ENCODE results near the gene ALKBH8.
"Not testable (repeated sequence)": the region's sequence is repeated elsewhere in the genome, so short reads cannot be mapped to it uniquely, and the experiment has no call there.

The ALKBH8 gene

DNA sequence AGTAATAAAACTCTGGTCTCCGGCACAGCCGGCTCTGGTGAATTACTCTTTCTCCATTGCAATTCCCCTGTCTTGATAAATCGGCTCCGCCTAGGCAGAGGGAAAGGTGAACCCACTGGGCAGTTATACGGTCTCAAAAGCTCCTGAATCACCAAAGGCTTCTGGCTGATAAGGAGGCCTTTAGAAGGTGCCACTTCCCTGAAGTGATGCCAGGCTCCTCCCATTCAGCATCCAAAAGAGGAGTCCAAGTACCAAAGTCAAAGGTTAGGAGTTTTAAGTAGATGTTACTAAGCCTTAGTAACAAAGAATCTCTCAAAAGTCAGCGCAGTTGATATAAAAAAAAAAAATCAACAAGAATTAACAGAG is 11.8 kb upstream of the ALKBH8 start:
- DNase-seq (ENCODE audit: low spot score): no peak

DNA sequence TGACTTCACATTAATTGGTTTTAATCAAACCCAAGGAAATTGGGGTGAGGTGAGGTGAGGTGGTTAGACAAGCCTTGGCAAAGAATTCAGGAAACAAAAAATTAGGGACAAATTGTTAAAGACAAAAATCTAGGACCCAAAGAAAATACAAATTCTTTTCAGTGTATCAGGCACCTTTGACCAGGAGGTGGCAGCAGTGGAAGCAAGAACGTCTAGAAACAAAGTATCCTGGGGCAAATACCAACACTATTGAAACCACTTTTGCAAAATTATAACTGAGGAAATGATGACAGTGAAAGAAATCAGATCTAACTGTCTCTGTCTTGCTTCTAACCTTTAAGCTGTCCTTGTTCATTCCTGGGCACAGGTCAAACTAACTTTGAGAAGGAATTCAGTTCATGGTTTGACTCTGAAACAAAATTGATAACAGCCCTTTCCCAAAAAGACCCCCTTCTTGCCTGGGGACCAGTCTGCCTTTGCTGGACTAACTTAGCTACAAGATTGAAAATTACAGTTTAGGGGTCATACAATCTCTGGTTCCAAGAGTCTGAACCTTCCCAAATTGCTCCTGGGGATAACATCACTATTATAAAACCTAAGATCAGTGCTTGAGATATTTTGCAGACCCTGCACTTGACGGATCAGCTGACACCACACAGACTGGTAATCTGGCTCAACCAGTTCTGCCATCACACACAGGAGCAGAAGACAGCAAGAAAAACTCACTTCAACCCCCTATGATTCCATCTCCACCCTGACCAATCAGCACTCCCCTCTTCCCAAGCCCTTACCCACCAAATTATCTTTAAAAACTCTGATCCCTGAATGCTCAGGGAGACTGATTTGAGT is 11.2 kb upstream of the ALKBH8 start:
- DNase-seq (ENCODE audit: low spot score): peak; percentile 40

DNA sequence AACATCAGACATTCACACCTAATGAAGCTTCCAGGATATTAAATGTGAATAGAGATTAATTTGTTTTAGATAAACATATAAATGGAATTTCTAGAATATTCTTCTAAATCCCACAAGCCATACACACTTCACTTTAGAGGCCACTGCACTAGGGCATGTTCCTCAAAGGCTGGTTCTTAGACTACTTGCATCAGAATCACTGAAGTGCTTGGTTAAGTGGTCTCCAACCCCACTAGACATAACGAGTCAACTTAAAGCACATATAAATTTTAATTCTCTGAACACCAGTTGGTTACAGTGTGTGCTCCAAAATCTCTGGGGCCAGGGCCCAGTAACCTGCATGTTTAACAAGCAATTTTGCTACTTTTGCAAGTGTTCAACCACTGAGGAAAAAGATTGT is 7.9 kb upstream of the ALKBH8 start:
- no peak for DNase-seq (ENCODE audit: low spot score)

DNA sequence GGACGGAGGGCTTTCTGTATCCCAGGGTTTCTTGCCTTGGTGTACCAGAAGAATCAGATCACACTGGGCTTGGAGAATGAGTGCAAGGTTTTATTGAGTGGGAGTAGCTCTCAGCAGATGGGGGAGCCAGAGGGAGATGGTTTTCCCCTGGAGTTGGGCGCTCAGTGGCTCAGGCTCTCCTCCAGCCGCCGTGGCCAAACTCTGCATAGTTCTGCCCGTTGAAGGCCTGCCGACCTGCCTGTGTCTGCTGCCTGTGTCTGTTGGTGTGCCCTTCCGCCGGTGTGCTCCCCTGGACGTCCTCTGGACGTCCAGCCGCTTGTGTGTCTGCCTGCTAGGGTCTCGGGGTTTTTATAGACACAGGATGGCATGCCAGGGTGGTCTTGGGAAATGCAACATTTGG is 4.5 kb upstream of the ALKBH8 start:
- DNase-seq (ENCODE audit: low spot score): no peak

DNA sequence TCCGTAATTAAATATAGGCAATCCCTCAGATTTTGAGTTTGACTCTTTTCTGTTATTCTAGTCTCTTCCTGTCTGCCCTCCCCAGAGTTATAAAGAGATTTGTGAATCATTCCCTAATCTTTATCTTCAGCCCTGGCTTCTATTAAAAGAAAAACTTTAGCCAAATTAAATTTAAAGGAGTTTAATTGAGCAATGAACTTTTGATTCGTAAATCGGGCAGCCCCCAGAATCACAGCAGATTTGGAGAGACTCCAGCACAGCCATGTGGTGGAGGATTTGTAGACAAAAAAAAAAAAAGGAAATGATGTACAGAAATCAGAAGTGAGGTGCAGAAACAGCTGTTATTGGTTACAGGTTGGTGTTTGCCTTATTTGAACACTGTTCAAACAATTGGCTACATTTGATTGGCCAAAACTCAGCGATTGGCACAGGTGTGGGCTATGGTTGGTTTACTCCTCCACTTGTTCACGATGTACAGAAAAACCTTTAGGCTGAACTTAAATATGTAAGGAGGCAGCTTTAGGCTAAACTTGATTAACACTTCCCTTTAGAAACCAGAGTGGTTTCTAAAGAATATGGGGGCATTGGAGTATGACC is 2.3 kb upstream of the ALKBH8 start:
- DNase-seq (ENCODE audit: low spot score): no peak

DNA sequence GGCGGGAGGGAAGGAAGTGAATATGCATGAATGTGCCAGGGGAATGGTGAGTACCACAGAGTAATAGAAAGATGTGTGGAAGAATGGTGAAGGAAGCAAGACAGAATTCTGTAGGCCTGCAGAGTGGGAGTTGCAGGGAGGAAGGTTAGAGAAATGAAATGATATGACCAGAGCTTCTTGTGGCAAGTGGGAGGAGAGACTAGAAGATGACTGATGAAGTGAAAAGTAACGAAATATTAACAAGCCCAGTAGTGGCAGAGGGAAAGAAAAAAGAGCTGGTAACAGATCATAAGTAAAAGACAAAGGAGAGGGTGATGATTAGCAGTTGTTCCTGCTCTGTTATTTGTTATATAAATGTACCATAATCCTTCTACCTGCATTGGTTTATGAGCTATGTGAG is 1.0 kb upstream of the ALKBH8 start:
- DNase-seq (ENCODE audit: low spot score): no peak

DNA sequence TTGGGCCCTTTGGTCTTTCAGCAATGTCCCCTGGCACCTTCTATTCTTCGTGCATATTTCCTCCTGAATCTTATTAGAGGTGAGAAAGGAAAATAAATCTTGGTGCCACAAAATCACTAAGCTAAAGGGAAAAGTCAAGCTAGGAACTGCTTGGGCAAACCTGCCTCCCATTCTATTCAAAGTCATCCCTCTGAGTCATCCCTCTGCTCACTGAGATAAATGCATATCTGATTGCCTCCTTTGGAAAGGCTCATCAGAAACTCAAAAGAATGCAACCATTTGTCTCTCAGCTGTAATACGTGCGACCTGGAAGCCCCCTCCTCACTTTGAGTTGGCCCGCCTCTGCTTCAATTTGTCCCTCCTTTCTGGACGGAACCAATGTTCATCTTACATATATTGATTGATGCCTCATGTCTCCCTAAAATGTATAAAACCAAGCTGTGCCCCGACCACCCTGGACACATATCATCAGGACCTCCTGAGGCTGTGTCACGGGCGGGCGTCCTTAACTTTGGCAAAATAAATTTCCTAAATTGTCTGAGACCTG is 493 bp upstream of the ALKBH8 start:
- not testable (repeated sequence) for DNase-seq (ENCODE audit: low spot score)

DNA sequence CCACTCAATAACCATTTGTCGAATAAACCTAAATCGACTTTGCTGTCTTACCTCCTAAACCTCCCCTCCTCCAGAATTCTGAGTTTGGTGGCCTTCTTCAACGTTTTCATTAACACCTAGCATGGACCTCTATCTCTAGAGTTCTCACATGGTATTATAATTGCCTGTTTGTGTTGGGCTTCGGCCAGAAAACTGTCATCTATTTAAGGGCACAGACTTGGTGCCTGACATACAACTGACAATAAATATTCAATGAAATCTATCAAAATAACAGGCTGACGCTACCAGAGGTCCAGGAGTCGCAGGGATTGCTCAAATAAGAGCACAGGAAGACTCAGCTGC is 687 bp downstream of the ALKBH8 start:
- no peak for DNase-seq (ENCODE audit: low spot score)

DNA sequence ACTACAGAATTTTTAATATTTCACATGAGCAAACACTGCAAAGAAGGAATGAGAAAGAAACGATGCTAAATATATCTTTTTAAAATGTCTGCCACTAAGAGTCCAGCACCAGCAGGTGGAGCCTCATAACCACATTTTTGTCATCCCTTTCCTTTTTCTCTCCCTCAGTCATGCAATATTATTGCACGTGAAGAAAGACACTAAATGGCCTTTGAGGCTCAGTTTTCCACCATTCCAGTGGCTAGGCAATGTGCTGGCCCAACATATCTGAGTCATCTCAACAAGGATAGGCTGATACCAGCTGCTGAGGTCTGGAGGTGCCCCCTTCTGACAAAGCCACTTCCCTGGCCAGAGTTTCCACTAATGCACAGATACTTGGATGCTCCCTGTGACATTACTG is 1.8 kb downstream of the ALKBH8 start:
- peak; percentile 60 for DNase-seq (ENCODE audit: low spot score)

DNA sequence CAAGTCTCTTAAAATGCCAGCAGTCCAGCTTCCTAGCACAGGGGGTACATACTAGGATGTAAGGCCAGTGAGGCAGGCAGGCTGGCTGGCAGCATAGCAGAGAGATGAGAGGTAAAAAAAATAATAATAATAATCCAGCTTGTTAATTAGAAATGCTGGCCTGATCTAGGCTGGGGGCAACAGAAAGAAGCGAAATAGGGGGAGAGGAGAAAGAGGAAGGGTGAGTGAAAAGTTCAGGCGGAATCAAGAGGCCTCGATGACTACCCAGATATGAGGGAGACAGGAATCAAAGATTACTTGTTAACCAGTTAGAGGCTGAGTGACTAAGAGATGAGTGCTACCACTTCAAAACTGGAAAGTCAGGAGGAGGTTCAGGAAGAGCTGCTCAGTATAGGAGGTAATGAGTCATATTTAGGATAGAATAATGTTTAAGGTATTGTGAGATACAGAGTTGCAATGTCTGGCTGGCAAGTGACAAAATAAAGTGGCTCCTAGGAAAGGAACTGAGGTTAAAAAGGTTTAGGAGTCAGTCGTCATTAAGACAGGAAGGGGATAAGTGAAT is 2.8 kb downstream of the ALKBH8 start:
- peak; percentile 71 for DNase-seq (ENCODE audit: low spot score)

DNA sequence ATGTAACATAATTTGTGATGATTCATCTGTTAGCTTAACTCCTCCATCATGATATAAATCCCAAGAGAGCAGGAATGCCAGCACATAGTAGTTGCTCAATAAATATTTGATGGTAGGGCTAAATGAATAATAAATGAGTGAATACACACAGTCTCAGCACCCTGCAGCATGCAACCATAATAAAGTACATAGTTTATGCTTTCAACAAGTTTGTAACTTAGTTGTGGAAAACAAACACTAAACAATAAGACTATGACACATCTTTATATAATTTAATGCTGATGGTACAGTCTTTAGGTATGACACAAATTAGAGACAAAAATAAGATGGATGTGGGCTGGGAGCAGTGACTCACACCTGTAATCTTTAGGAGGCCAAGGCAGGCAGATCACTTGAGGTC is 3.8 kb downstream of the ALKBH8 start:
- DNase-seq (ENCODE audit: low spot score): no peak

DNA sequence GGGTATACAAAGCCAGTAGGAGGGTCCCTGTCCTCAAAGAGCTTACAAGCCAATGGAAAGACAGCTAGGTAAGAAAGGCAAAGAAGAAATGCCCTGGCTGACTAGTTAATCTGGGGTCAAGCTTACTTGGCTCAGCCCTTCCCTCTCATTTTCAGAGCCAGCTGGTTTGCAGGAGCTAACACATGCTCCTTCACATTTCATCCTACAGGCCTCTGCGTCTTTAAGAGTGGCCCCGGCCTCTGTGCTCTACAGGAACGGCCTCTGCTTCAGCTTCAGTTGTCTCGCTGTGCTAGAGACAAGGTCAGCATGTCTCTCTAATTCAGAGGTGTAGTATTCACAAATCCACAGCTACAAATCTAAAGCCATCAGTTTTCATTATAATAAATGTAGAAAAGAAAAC is 15.2 kb downstream of the ALKBH8 start:
- no peak for DNase-seq (ENCODE audit: low spot score)

DNA sequence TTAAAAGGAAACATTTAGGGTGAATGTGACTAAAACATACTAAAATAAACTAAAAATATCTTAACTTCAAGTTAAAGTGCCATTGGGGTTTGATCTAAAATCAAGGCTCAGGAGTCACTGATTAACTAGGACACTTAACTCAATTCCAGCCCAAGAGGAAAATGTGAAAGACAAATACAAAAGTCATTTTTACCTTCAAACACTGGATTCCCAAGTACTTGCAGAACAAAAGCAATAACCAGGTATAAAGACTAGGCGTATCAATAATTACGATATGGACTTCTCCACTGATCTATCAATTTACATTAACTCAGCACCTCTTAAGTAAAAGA is 15.6 kb downstream of the ALKBH8 start:
- DNase-seq (ENCODE audit: low spot score): no peak

DNA sequence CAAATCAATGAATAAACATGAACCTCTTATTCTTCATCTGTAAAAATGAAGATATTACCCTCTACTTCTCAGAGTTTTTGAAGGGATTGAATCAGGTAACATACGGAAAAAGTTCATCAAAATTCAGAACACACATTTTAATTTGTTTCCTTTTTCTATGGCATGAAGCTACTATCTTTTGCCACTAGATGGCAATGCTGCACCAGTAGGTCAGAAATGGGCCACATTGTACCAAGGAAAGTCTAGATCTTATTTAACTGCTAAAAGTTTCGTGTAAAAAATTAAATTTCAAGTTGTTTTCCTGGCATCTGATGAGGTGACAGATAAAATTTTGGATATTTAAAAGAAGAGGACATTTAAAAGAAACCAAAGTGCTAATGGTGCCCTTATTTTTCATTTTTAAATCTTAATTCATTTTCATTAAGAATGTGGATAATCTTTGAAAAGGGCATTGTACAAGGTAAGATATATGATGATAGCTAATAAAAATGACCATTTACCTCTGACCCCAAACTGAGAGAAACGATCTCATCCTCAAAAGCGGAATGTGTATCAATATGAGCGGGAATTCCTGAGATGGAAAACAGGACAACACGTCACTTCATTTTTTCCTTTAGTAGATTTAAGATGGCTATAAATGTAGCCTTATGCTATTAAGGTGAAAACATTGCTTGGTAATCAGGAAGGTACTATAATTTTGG is 16.1 kb downstream of the ALKBH8 start:
- peak; percentile 17 for DNase-seq (ENCODE audit: low spot score)

DNA sequence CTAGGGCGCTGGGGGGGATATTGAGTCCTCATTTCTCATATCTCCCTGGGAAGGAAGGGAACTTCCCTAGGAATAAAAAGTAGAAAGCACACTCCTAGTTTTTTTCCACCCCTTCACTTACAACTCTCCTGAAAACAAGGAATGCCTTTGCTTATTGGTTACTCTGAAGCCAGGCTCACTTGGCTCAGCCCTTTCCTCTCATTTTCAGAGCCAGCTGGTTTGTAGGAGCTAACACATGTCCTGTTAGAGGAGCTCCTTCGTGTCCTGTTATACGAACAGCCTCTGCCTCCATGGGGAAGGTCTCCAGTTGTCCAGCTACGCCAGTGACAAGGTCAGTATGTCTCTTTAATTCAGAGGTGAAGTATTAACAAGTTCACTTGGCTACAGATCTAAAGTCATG is 17.6 kb downstream of the ALKBH8 start:
- DNase-seq (ENCODE audit: low spot score): no peak

DNA sequence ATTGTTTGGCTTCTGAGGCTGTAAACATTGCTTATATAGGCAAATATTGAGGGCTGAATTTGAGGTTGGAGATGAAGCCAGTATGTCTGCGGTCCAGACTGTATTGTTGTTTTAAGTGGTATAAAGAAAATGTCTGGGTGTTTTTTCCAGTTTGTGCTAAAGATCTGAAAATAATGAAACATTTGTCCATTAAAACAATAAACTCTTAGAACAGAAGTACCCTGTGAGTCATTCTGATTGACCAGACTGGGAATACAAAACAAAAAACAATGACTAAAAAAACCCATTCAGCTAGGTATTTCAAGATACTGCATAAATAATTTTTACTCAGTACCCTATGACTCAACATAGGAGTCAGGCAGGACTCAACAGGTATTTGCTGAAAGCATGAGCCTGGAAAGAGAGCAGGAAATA is 20.4 kb downstream of the ALKBH8 start:
- peak; percentile 54 for DNase-seq (ENCODE audit: low spot score)

DNA sequence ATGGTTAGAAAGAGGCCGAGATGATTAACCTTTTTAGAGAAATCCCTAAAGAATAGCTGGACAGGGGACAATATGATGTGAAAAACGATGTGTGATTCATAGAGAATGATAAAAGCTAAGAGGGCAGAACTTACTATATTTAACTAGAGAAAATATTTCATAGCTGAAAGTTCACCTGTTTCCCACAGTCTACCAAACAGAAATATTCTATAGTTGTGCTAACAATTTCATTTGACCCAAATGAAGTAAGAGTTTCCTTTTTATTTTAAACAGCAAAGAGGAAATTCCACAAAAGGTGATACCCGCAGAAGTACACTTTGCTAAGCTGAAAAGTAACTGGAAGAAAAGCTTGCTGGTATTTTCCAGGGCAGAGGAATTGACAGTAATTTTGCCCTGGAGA is 26.7 kb downstream of the ALKBH8 start:
- DNase-seq (ENCODE audit: low spot score): no peak

DNA sequence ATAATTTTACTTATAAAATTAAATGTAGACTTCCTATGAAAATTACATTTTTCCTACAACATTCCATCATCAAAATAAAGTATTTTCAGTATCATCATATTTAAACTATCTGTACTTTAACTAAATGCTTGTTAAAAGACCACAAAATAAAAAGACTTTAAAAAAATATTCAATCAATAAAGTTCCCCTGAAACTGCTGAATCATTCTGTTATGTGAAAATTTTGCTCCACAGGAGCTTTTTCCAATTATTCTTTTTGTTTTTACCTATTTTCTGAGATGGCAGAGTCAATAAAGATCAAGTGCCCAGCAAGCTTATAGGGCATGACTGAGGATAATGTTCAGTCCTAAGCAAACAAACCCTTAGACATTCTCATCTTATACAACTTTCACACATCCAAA is 27.3 kb downstream of the ALKBH8 start:
- no peak for DNase-seq (ENCODE audit: low spot score)

DNA sequence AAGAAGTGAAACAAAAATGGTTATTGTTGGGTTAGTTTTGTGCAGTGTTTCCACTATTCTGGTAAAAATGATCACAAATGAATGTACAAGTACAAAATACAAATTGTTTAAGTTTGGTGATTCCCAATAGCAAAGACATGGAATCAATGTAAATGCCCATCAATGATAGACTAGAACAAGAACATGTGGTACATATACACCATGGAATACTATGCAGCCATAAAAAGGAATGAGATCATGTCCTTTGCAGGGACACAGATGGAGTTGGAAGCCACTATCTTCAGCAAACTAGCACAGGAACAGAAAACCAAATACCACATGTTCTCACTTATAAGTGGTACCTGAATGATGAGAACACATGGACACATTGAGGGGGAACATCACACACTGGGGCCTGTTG is 28.4 kb downstream of the ALKBH8 start:
- not testable (repeated sequence) for DNase-seq (ENCODE audit: low spot score)

DNA sequence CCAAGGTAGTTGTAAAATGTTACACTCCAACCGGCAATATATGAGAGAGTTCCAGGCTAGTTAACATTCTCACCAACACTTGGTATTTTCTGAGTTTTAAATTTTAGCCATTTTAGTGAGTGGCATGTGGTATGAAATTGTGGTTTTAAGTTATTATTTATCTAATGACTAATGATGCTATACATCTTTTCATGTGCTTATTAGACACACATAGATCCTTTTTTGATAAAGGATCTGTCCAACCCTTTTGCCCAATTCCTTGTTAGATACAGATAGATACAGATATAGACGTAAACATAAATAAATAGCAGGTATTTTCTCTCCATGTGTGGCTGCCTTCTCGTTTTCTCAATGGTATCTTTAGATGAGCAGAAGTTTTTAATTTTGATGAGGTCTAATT is 39.3 kb downstream of the ALKBH8 start:
- DNase-seq (ENCODE audit: low spot score): no peak

DNA sequence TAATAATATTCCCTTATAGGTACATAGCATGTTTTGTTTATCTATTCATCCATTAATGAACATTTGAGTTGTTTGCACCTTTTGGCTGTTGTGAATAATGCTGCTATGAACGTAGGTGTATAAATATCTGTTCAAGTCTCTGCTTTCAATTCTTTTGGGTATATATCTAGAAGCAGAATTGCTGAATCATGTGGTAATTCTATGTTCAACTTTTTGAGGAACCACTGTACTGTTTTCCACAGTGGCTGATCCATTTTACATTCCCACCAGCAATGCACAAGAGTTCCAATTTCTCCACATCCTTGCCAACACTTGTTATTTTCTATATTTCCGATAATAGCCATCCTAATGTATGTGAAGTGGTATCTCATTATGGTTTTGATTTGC is 56.7 kb downstream of the ALKBH8 start:
- DNase-seq (ENCODE audit: low spot score): no peak

DNA sequence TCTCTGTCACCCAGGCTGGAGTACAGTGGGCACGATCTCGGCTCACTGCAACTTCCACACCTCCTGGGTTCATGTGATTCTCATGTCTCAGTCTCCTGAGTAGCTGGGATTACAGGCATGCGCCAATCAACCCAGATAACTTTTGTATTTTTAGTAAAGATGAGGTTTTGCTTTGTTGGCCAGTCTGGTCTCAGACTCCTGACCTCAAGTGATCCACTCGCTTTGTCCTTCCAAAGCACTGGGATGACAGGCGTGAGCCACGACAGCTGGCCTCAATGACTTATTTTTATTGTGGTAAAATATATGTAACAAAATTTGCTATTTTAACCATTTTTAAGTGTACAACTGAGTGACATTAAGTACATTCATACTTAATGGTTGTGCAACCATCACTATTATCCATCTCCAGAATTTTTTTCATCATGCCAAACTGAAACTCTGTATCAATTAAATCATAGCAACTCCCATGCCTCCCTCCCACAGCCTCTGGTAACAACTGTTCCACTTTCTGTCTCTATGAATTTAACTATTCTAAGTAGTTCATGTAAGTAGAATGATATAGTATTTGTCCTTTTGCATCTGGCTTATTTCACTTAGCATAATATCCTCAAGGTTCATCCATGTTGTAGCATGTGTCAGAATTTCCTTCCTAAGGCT is 57.2 kb downstream of the ALKBH8 start:
- DNase-seq (ENCODE audit: low spot score): no peak
